Panc1 (cell line): ENCODE results near the gene PRDM12. TPM values are rescaled to one million over a fixed set of nuclear protein-coding genes. Genes with fewer than 3 reads are reported as not detected.
A peak's percentile ranks its signal among the peaks of the same experiment; 100 is the strongest.

Source experiments
- ATAC-seq: fragments of 200-7000 bp; cut with Tn5 transposase; 2 replicates; pipeline ENCODE4 v1.9.1; 2020; ENCODE audit warnings: mild to moderate bottlenecking, moderate library complexity
- BruUV-seq: library from RNA; stranded (reverse); fragments of 400-500 nt; replicated peaks from 2 replicates; lab custom pipeline; 2021; lab: Mats Ljungman, UMichigan
- CTCF ChIA-PET: fragments of 300-600 bp; sonication (Branson Sonifier 250); formaldehyde crosslinking; loops from one replicate; lab custom pipeline; 2022; ENCODE audit warnings: antibody characterized with exemption; lab: Charles Lee
- POLR2A ChIA-PET: fragments of 300-600 bp; sonication (Branson Sonifier 250); formaldehyde crosslinking; loops from one replicate; lab custom pipeline; 2022; ENCODE audit warnings: antibody characterized with exemption; lab: Charles Lee
- DNase-seq: peaks from one replicate; pipeline ENCODE4 v3.0.0-alpha.2; 2010; ENCODE audit warnings: low read depth, low spot score
- H3K27ac ChIP-seq: 2 replicates; pipeline ENCODE4 v1.5.1; 2011; ENCODE audit warnings: mild to moderate bottlenecking, low read length, inconsistent platforms
- H3K27me3 ChIP-seq: fragments of 200-500 bp; sonication (Bioruptor generic); 2 replicates; pipeline ENCODE4 v1.6.0; 2014; ENCODE audit warnings: low read length, inconsistent platforms; ENCODE audit not compliant: control insufficient read depth, insufficient read depth
- H3K36me3 ChIP-seq: fragments of 200-500 bp; sonication (Bioruptor generic); 2 replicates; pipeline ENCODE4 v1.5.1; 2014; ENCODE audit warnings: inconsistent platforms, mild to moderate bottlenecking, low read length, moderate library complexity; ENCODE audit not compliant: control insufficient read depth, insufficient read depth
- H3K4me1 ChIP-seq: 2 replicates; pipeline ENCODE4 v1.5.1; 2011; ENCODE audit warnings: inconsistent platforms, mild to moderate bottlenecking, low read length, moderate library complexity; ENCODE audit not compliant: control insufficient read depth, insufficient read depth
- H3K4me3 ChIP-seq, 2 experiments: 2 replicates each; pipeline ENCODE4 v1.5.1; 2011 to 2012; ENCODE audit warnings: low read depth in 2 of 2, low read length in 2 of 2, mild to moderate bottlenecking in 2 of 2, inconsistent platforms in 1 of 2, moderate library complexity in 1 of 2
- H3K9me3 ChIP-seq: fragments of 200-500 bp; sonication (Bioruptor generic); 2 replicates; pipeline ENCODE4 v1.5.1; 2014; ENCODE audit warnings: low read depth, mild to moderate bottlenecking, inconsistent platforms, low read length, moderate library complexity; ENCODE audit not compliant: control insufficient read depth, insufficient read depth
- POLR2AphosphoS5 ChIP-seq: IDR thresholded peaks from 2 replicates; pipeline ENCODE4 v1.6.1; 2012; ENCODE audit warnings: mild to moderate bottlenecking, low read depth, low read length, moderate library complexity
- SIN3A ChIP-seq: IDR thresholded peaks from 2 replicates; pipeline ENCODE4 v1.6.1; 2012; ENCODE audit warnings: low read depth, mild to moderate bottlenecking, low read length, moderate library complexity, borderline replicate concordance; ENCODE audit not compliant: insufficient read depth
- TCF7L2 ChIP-seq: IDR thresholded peaks from 2 replicates; pipeline ENCODE4 v1.6.1; 2011; ENCODE audit warnings: mild to moderate bottlenecking, low read depth, low read length, inconsistent platforms
- in situ Hi-C: cut with HindIII; loops from 2 replicates; pipeline ENCODE4 v1.10.0; 2016; ENCODE audit warnings: low sequenced_read_pairs, low pct_unique_long_range_greater_than_20kb
- intact Hi-C: fragments of 100-400 bp; cut with micrococcal nuclease; formaldehyde crosslinking; loops from one replicate; pipeline ENCODE4 v1.10.0; 2022; ENCODE audit not compliant: unreplicated experiment
- total RNA-seq: library from RNA; stranded (reverse); gene quantifications from one replicate; pipeline ENCODE4 v1.2.1, GENCODE V29; 2021; ENCODE audit not compliant: unreplicated experiment
- TF ChIP-seq, protein P1 (sequence below): fragments of 450-650 bp; IDR thresholded peaks from 2 replicates; pipeline ENCODE4 v1.5.1; 2017; ENCODE audit warnings: mild to moderate bottlenecking
- TF ChIP-seq, protein P2 (sequence below), 2 experiments: IDR thresholded peaks; 2 replicates each; pipeline ENCODE4 v1.6.1; 2011 to 2012; ENCODE audit warnings: low read depth in 2 of 2, control low read depth in 1 of 2, low read length in 1 of 2, mild to moderate bottlenecking in 1 of 2, moderate library complexity in 1 of 2; ENCODE audit not compliant: insufficient read depth in 1 of 2

Gene PRDM12
- total RNA-seq, 1 experiment from 2014 or later, result 0.08 TPM

DNA sequence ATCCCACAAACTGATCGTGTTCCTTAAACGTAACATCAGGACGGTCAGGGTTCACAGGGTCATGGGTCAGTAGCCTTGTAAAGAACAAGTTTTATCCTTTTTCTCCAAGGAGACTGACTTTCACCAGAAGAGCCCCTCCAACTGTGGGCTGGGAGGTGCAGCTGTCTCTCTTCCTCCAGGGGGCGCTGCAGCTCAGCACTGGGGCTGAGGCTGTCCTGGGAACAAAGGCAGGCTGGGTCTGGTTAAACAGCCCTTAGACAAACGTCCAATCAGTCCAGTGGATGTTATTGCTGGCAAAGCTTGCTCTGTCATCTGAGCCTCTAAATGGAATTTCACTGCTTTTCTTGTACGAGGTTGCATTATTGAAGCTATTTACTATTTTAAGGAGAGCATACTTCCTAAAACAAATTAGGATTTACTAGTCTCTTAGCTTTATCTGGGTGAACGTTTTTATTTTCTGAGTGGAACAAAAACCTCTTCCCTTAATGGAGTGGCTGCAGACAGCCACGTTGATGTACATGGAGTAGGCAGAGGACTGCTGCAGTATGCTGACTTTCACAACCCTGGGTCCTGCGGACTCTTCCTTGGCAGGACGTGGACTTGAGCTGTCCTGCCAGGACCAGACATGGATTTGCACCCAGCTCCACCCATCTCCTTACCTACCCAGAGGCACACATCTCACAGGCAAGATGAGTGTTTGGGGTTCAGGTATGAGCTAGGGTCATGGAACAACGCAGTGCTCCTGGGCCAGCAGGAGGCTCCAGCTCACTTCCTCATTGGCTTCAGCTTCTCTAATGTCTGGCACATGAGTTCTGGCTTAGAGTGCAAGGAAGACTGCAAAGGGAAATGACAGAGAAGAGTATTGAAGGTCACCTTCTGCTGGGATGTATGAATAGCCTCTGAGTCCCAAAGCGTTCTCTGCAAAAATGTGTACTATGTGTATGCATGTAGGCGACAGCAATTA lies 36.9 kb downstream of the PRDM12 start:
- no peak overlapping the region for H3K27ac ChIP-seq
- TF ChIP-seq TCF7L2 (no peak), SIN3A (no peak), POLR2AphosphoS5 (no peak)
- TF ChIP-seq, protein P1, sequence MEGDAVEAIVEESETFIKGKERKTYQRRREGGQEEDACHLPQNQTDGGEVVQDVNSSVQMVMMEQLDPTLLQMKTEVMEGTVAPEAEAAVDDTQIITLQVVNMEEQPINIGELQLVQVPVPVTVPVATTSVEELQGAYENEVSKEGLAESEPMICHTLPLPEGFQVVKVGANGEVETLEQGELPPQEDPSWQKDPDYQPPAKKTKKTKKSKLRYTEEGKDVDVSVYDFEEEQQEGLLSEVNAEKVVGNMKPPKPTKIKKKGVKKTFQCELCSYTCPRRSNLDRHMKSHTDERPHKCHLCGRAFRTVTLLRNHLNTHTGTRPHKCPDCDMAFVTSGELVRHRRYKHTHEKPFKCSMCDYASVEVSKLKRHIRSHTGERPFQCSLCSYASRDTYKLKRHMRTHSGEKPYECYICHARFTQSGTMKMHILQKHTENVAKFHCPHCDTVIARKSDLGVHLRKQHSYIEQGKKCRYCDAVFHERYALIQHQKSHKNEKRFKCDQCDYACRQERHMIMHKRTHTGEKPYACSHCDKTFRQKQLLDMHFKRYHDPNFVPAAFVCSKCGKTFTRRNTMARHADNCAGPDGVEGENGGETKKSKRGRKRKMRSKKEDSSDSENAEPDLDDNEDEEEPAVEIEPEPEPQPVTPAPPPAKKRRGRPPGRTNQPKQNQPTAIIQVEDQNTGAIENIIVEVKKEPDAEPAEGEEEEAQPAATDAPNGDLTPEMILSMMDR, result peak; percentile 91
- TF ChIP-seq, protein P2, sequence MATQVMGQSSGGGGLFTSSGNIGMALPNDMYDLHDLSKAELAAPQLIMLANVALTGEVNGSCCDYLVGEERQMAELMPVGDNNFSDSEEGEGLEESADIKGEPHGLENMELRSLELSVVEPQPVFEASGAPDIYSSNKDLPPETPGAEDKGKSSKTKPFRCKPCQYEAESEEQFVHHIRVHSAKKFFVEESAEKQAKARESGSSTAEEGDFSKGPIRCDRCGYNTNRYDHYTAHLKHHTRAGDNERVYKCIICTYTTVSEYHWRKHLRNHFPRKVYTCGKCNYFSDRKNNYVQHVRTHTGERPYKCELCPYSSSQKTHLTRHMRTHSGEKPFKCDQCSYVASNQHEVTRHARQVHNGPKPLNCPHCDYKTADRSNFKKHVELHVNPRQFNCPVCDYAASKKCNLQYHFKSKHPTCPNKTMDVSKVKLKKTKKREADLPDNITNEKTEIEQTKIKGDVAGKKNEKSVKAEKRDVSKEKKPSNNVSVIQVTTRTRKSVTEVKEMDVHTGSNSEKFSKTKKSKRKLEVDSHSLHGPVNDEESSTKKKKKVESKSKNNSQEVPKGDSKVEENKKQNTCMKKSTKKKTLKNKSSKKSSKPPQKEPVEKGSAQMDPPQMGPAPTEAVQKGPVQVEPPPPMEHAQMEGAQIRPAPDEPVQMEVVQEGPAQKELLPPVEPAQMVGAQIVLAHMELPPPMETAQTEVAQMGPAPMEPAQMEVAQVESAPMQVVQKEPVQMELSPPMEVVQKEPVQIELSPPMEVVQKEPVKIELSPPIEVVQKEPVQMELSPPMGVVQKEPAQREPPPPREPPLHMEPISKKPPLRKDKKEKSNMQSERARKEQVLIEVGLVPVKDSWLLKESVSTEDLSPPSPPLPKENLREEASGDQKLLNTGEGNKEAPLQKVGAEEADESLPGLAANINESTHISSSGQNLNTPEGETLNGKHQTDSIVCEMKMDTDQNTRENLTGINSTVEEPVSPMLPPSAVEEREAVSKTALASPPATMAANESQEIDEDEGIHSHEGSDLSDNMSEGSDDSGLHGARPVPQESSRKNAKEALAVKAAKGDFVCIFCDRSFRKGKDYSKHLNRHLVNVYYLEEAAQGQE (IDR thresholded peaks at IDR 0.05; ENCODE audit: insufficient read depth in 1 of 2, low read depth in 2 of 2, low read length in 1 of 2), result no peak
- intact Hi-C loops, result no loop called here
- CTCF ChIA-PET, result interaction anchor here (0.6 to 1.1 kb wide), 4 partner anchors 57 to 262 kb away, joined by 3 read pairs; no protein-coding TSS in a partner anchor
- in situ Hi-C loops, result no loop called here
- BruUV-seq, result no TSS peak
- ATAC-seq (peak; percentile 93), DNase-seq (no peak)
- H3K27me3 ChIP-seq, result no peaks in the 10 kb centered on the region
- peaks cover 7% of the 10 kb centered on the region for H3K36me3 ChIP-seq
- H3K4me3 ChIP-seq, result no peak overlapping the region
- POLR2A ChIA-PET, result interaction anchor here (0.6 kb wide), 2 partner anchors 148 to 344 kb away, joined by 3 to 16 read pairs; no protein-coding TSS in a partner anchor
- no peaks in the 10 kb centered on the region; the same call in 1 of the 2 replicates for H3K4me1 ChIP-seq
- H3K9me3 ChIP-seq, result no peaks in the 10 kb centered on the region

DNA sequence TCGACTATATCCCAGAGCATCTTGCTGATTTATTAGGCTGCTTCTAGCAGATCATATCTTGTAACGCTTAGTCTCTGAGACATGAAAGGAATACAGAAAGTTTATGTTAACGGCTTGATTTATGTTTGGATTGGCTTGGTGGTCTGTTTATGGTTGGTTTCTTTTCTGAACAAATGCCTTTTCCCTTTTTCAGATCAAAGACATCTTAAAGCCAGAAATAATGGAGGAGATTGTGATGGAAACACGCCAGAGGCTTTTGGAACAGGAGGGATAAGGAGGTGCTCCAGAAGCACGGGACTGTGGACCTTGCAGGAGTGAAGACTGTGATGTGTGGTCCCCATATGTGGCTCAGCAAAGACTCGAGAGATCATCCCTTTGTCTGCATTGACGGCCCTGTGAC lies 39.1 kb downstream of the PRDM12 start:
- BruUV-seq, result no TSS peak
- DNase-seq (no peak), ATAC-seq (no peak)
- TF ChIP-seq, protein P2 (IDR thresholded peaks at IDR 0.05; ENCODE audit: insufficient read depth in 1 of 2, low read depth in 2 of 2, low read length in 1 of 2), result no peak
- TF ChIP-seq TCF7L2 (no peak), SIN3A (no peak), POLR2AphosphoS5 (no peak)
- TF ChIP-seq, protein P1, result no peak
- Histone ChIP-seq H3K9me3 (no peaks in the 10 kb centered on the region), H3K27me3 (no peaks in the 10 kb centered on the region), H3K4me3 (no peak overlapping the region), H3K36me3 (peaks cover 4% of the 10 kb centered on the region), H3K27ac (no peak overlapping the region), H3K4me1 (no peaks in the 10 kb centered on the region)
- in situ Hi-C loops, result no loop called here
- POLR2A ChIA-PET, result interaction anchor here (0.5 kb wide), 1 partner anchor 180 kb away, joined by 5 read pairs; no protein-coding TSS in a partner anchor
- intact Hi-C loops, result no loop called here
- CTCF ChIA-PET, result no interaction called here
